NT2/D1 (cell line): Measurements from ENCODE around the gene SRPRA.

ENCODE experiments used
- DNase-seq: peaks from one replicate; pipeline ENCODE4 v3.0.0-alpha.2; 2011; ENCODE audit warnings: low read depth, low spot score
- H3K27me3 ChIP-seq: 2 replicates; pipeline ENCODE4 v1.6.0; 2011; ENCODE audit warnings: mild to moderate bottlenecking; ENCODE audit not compliant: insufficient read length, insufficient read depth
- H3K36me3 ChIP-seq: 2 replicates; pipeline ENCODE4 v1.6.1; 2011; ENCODE audit warnings: mild to moderate bottlenecking, low read length, mixed read lengths; ENCODE audit not compliant: insufficient read depth, insufficient read length
- H3K4me1 ChIP-seq: 2 replicates; pipeline ENCODE4 v1.5.1; 2011; ENCODE audit not compliant: insufficient read depth, insufficient read length
- H3K4me3 ChIP-seq: 2 replicates; pipeline ENCODE4 v1.5.1; 2011; ENCODE audit warnings: low read depth; ENCODE audit not compliant: insufficient read length
- H3K9ac ChIP-seq: 2 replicates; pipeline ENCODE4 v1.6.0; 2011; ENCODE audit warnings: low read depth; ENCODE audit not compliant: insufficient read length
- H3K9me3 ChIP-seq: 2 replicates; pipeline ENCODE4 v1.5.1; 2011; ENCODE audit warnings: mild to moderate bottlenecking, low read length; ENCODE audit not compliant: insufficient read depth
- SUZ12 ChIP-seq: IDR thresholded peaks from 2 replicates; pipeline ENCODE4 v1.6.1; 2011; ENCODE audit not compliant: insufficient read length, insufficient read depth; ENCODE audit errors: extremely low read depth
- YY1 ChIP-seq: IDR thresholded peaks from 2 replicates; pipeline ENCODE4 v1.6.1; 2011; ENCODE audit not compliant: insufficient read length, insufficient read depth
- ZNF274 ChIP-seq: IDR thresholded peaks from 2 replicates; pipeline ENCODE4 v1.6.1; 2011; ENCODE audit warnings: mild to moderate bottlenecking, low read depth, low read length

SRPRA gene

DNA sequence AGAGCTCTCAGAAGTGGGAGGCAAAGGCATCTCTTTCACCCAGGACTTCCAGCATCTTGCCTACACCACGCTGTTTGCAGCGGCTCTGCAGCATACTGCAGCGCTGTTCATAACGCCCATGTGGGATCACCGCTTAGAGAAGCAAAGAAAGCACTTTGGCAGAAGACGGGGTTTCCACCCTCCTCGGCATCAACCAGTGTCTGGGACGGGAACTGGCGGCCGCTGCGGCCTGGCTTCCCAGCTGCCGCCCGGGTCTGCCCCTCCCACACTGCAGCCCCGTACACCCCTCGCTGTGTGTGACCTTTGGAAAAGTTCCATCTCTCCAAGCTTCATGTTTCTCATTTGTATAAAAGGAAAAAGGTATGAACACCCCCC lies 13.7 kb upstream of the SRPRA start:
- TF ChIP-seq ZNF274 = no peak
- TF ChIP-seq YY1 = no peak
- H3K4me1 ChIP-seq = peaks cover 6% of the 10 kb centered on the region
- peak overlapping the region; percentile 60 for H3K4me3 ChIP-seq
- H3K36me3 ChIP-seq = peaks cover 14% of the 10 kb centered on the region
- H3K9ac ChIP-seq = peak overlapping the region; percentile 83
- no peaks in the 10 kb centered on the region for H3K9me3 ChIP-seq
- no peak for DNase-seq
- peaks cover 22% of the 10 kb centered on the region for H3K27me3 ChIP-seq

DNA sequence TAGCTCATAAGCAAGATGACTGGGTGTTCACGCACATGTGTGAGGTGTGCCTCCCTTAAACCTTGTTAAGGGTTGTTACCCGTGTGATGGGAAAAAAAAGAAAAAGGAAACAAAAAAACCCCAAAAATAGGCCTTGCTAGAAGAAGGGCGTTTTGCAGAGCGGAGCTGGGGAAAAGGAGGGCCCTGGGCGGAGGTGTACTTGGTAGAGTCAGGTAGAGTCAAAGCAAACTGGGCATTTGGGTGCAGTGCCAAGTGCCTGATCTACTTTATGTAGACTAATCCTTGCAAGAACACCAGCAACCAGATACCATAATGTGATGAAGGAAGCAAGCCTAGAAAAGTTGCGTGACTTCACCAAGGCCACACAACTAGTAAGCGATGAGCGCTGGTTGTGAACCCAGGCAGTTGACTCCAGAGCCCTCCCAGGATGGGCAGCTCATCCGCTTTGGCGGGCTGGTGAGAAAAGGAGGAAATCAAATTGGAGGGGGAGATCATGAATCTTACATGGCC lies 13.0 kb upstream of the SRPRA start:
- Histone ChIP-seq H3K27me3 (peaks cover 22% of the 10 kb centered on the region), H3K36me3 (peaks cover 19% of the 10 kb centered on the region), H3K9me3 (no peaks in the 10 kb centered on the region), H3K9ac (peak overlapping the region; percentile 21), H3K4me1 (peaks cover 6% of the 10 kb centered on the region), H3K4me3 (peak overlapping the region; percentile 60)
- no peak for DNase-seq
- TF ChIP-seq ZNF274 = no peak
- TF ChIP-seq YY1 = no peak
- TF ChIP-seq SUZ12 = no peak

- TF ChIP-seq SUZ12 = no peak
- TF ChIP-seq ZNF274 = no peak
- no peak for TF ChIP-seq YY1
- Histone ChIP-seq H3K9me3 (no peaks in the 10 kb centered on the region), H3K4me3 (no peak overlapping the region), H3K36me3 (peaks cover 22% of the 10 kb centered on the region), H3K4me1 (peaks cover 6% of the 10 kb centered on the region), H3K9ac (no peak overlapping the region), H3K27me3 (peaks cover 22% of the 10 kb centered on the region)
- DNase-seq = no peak
Observed at GRCh38 chr11:126281245-126281644, 12.6 kb upstream of the SRPRA start.

- Histone ChIP-seq H3K9me3 (no peaks in the 10 kb centered on the region), H3K36me3 (peaks cover 28% of the 10 kb centered on the region), H3K4me3 (no peak overlapping the region), H3K4me1 (peaks cover 6% of the 10 kb centered on the region), H3K27me3 (peaks cover 22% of the 10 kb centered on the region), H3K9ac (no peak overlapping the region)
- no peak for DNase-seq
- TF ChIP-seq SUZ12 (no peak), ZNF274 (no peak), YY1 (no peak)
Observed at GRCh38 chr11:126280595-126280994, 11.9 kb upstream of the SRPRA start.

DNA sequence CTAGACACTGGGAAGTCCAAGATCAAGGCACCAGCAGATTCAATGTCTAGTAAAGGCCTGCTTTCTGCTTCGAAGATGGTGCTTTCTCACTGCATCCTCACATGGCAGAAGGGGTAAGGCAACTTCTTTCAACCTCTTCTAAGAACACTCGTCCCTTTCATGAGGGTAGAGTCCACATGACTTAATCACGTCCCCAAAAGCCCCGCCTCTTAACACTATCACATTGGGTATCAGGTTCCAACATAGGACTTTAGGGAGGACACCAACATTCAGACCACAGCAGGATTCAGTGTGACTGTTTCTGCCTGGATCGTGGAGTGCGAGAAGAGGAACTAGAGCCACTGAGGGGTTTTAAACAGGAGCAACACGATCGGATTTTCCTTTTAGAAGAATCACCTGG lies 10.5 kb upstream of the SRPRA start:
- TF ChIP-seq YY1 (no peak), ZNF274 (no peak), SUZ12 (no peak)
- no peak for DNase-seq
- H3K36me3 ChIP-seq = peaks cover 41% of the 10 kb centered on the region
- H3K4me3 ChIP-seq = no peak overlapping the region
- H3K27me3 ChIP-seq = peaks cover 22% of the 10 kb centered on the region
- H3K9ac ChIP-seq = no peak overlapping the region
- H3K4me1 ChIP-seq = peaks cover 6% of the 10 kb centered on the region
- H3K9me3 ChIP-seq = no peaks in the 10 kb centered on the region

DNA sequence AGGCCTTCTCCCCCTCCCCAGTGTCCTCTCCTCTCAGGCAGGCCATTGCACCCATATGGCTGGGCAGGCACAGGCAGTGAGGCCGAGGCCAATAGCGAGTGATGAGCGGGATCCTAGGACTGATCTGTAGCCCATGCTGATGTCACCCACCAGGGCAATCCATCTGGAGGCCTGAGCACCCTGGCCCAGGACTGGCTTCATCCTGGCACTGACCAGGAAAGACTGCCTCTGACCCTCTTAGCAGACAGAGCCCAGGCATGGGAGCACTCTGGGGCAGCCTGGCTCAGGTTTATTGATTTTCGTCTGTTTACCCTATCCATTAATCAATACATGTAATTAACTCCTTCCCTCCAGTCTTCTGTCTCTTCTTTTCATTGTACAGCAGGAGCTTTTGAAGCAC lies 9.1 kb upstream of the SRPRA start:
- no peak overlapping the region for H3K9ac ChIP-seq
- TF ChIP-seq YY1 (no peak), ZNF274 (no peak), SUZ12 (no peak)
- no peak for DNase-seq
- H3K4me3 ChIP-seq = no peak overlapping the region
- H3K27me3 ChIP-seq = peaks cover 14% of the 10 kb centered on the region
- no peaks in the 10 kb centered on the region for H3K9me3 ChIP-seq
- H3K4me1 ChIP-seq = peaks cover 5% of the 10 kb centered on the region
- H3K36me3 ChIP-seq = peaks cover 55% of the 10 kb centered on the region

DNA sequence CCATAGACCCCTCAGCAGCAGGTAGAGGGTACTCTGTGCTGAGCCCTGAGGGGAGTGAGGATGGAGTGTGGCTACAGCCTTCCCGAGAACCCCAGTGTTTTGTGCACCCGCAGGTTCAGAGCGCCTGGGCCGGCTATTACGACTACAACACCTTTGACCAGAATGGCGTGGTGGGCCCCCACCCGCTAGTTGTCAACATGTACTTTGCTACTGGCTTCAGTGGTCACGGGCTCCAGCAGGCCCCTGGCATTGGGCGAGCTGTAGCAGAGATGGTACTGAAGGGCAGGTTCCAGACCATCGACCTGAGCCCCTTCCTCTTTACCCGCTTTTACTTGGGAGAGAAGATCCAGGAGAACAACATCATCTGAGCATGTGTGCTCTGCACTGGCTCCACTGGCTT lies 8.6 kb upstream of the SRPRA start:
- Histone ChIP-seq H3K4me3 (no peak overlapping the region), H3K4me1 (peaks cover 5% of the 10 kb centered on the region), H3K36me3 (peaks cover 60% of the 10 kb centered on the region), H3K9ac (no peak overlapping the region), H3K9me3 (no peaks in the 10 kb centered on the region), H3K27me3 (peaks cover 12% of the 10 kb centered on the region)
- DNase-seq = no peak
- TF ChIP-seq ZNF274 (no peak), YY1 (no peak), SUZ12 (no peak)
